HG03039 (cell line): ENCODE results near the gene REM2.

Experiments
- ATAC-seq: cut with Tn5 transposase; IDR thresholded peaks from one replicate; pipeline ENCODE4 v1.9.1; 2021; ENCODE audit warnings: mild to moderate bottlenecking, moderate library complexity; ENCODE audit not compliant: unreplicated experiment

Gene REM2

GRCh38 chr14:22872033-22872832 is 10.8 kb upstream of the REM2 start:
- ATAC-seq = peak; percentile 17

- ATAC-seq = no peak
These were observed 10.0 kb upstream of the REM2 start for GRCh38 chr14:22872833-22873520.

- no peak for ATAC-seq
These were observed 7.8 kb upstream of the REM2 start for GRCh38 chr14:22875003-22875747.

- no peak for ATAC-seq
These were observed 7.2 kb upstream of the REM2 start for GRCh38 chr14:22875748-22876319.

GRCh38 chr14:22877000-22877501 is 6.0 kb upstream of the REM2 start:
- ATAC-seq = no peak

GRCh38 chr14:22878271-22879246 is 4.5 kb upstream of the REM2 start:
- no peak for ATAC-seq

GRCh38 chr14:22882064-22882463 is 958 bp upstream of the REM2 start:
- no peak for ATAC-seq

- no peak for ATAC-seq
These were observed 371 bp upstream of the REM2 start for GRCh38 chr14:22882529-22883172.

- no peak for ATAC-seq
These were observed 1.2 kb downstream of the REM2 start for GRCh38 chr14:22884076-22884737.

- no peak for ATAC-seq
These were observed 1.9 kb downstream of the REM2 start for GRCh38 chr14:22884738-22885523.

- no peak for ATAC-seq
These were observed 3.0 kb downstream of the REM2 start for GRCh38 chr14:22885975-22886374.

GRCh38 chr14:22886500-22887259 is 3.7 kb downstream of the REM2 start:
- ATAC-seq = peak; percentile 47

GRCh38 chr14:22887260-22887989 is 4.4 kb downstream of the REM2 start:
- peak; percentile 33 for ATAC-seq

GRCh38 chr14:22887990-22888378 is 5.0 kb downstream of the REM2 start:
- no peak for ATAC-seq

- ATAC-seq = no peak
These were observed 5.6 kb downstream of the REM2 start for GRCh38 chr14:22888662-22889061.

GRCh38 chr14:22890416-22890815 is 7.4 kb downstream of the REM2 start:
- no peak for ATAC-seq

- no peak for ATAC-seq
These were observed 9.5 kb downstream of the REM2 start for GRCh38 chr14:22892488-22892887.
